IMR-90 (cell line): ENCODE data around the gene SNX1. TPM values are rescaled to one million over a fixed set of nuclear protein-coding genes. Genes with fewer than 3 reads are reported as not detected.

ENCODE experiments used
- ATAC-seq: fragments of 200-7000 bp; cut with Tn5 transposase; 2 replicates; pipeline ENCODE4 v1.9.1; 2020; ENCODE audit warnings: low read depth, mild to moderate bottlenecking, moderate library complexity
- BruUV-seq: library from RNA; stranded (reverse); fragments of 400-500 nt; replicated peaks from 2 replicates; lab custom pipeline; 2021; lab: Mats Ljungman, UMichigan
- CTCF ChIA-PET: fragments of 300-600 bp; formaldehyde crosslinking; extraction: SDS; loops from one replicate; lab custom pipeline; 2021; ENCODE audit warnings: antibody characterized with exemption; lab: Yijun Ruan, JAX
- POLR2A ChIA-PET: fragments of 300-600 bp; sonication (Branson Sonifier 250); formaldehyde crosslinking; loops from one replicate; lab custom pipeline; 2022; ENCODE audit warnings: antibody characterized with exemption; ENCODE audit not compliant: unreplicated experiment; lab: Charles Lee
- DNase-seq: peaks from one replicate; pipeline ENCODE4 v3.0.0; 2013
- H2AFZ ChIP-seq: replicated peaks from 2 replicates; pipeline ENCODE3; 2013; ENCODE audit warnings: low read length, mild to moderate bottlenecking; ENCODE audit not compliant: poor library complexity
- H2AK5ac ChIP-seq: 2 replicates; pipeline ENCODE4 v1.6.1; 2013; ENCODE audit warnings: low read depth, low read length, inconsistent platforms
- H2AK9ac ChIP-seq: replicated peaks from 2 replicates; pipeline ENCODE3; 2013; ENCODE audit warnings: mild to moderate bottlenecking, low read depth, low read length, moderate library complexity; ENCODE audit not compliant: poor library complexity
- H2BK120ac ChIP-seq: 2 replicates; pipeline ENCODE4 v1.6.1; 2013; ENCODE audit warnings: low read depth, low read length, inconsistent platforms
- H2BK15ac ChIP-seq: 3 replicates; pipeline ENCODE4 v1.6.1; 2013; ENCODE audit warnings: low read depth, low read length, inconsistent platforms
- H2BK20ac ChIP-seq: 2 replicates; pipeline ENCODE4 v1.6.1; 2013; ENCODE audit warnings: low read depth, mild to moderate bottlenecking, inconsistent platforms, low read length, moderate library complexity
- H2BK5ac ChIP-seq: 2 replicates; pipeline ENCODE4 v1.6.1; 2013; ENCODE audit warnings: mild to moderate bottlenecking, low read depth, low read length, inconsistent platforms; ENCODE audit not compliant: poor library complexity, severe bottlenecking
- H3K14ac ChIP-seq: replicated peaks from 2 replicates; pipeline ENCODE4 v1.6.1; 2013; ENCODE audit warnings: low read depth, low read length, inconsistent platforms
- H3K18ac ChIP-seq: 2 replicates; pipeline ENCODE4 v1.6.1; 2013; ENCODE audit warnings: low read depth, low read length, control low read depth
- H3K23ac ChIP-seq: 2 replicates; pipeline ENCODE4 v1.6.1; 2013; ENCODE audit warnings: low read depth, low read length, inconsistent platforms
- H3K27ac ChIP-seq: 2 replicates; pipeline ENCODE4 v1.5.1; 2013; ENCODE audit warnings: mild to moderate bottlenecking, control low read depth, low read length; ENCODE audit not compliant: insufficient read depth
- H3K27me3 ChIP-seq: 2 replicates; pipeline ENCODE4 v1.6.1; 2013; ENCODE audit warnings: low read length; ENCODE audit not compliant: control insufficient read depth, insufficient read depth
- H3K36me3 ChIP-seq: 2 replicates; pipeline ENCODE4 v1.6.1; 2013; ENCODE audit warnings: low read length, mixed read lengths; ENCODE audit not compliant: control insufficient read depth, insufficient read depth
- H3K4ac ChIP-seq: 2 replicates; pipeline ENCODE4 v1.6.1; 2013; ENCODE audit warnings: low read depth, low read length, inconsistent platforms
- H3K4me1 ChIP-seq: 2 replicates; pipeline ENCODE4 v1.6.1; 2013; ENCODE audit warnings: low read length, mixed read lengths; ENCODE audit not compliant: control insufficient read depth, insufficient read depth
- H3K4me2 ChIP-seq: 2 replicates; pipeline ENCODE4 v1.6.1; 2013; ENCODE audit warnings: low read depth, mild to moderate bottlenecking, control low read depth, low read length, moderate library complexity
- H3K4me3 ChIP-seq: 2 replicates; pipeline ENCODE4 v1.5.1; 2013; ENCODE audit warnings: low read depth, mild to moderate bottlenecking, control low read depth, low read length, moderate library complexity; ENCODE audit not compliant: insufficient read depth
- H3K56ac ChIP-seq: 2 replicates; pipeline ENCODE4 v1.6.1; 2013; ENCODE audit warnings: low read length, inconsistent platforms; ENCODE audit not compliant: insufficient read depth; ENCODE audit errors: extremely low read depth
- H3K79me1 ChIP-seq, 2 experiments: 2 replicates each; pipeline ENCODE4 v1.6.1; 2013; ENCODE audit warnings: low read length in 2 of 2, inconsistent platforms in 1 of 2, low read depth in 1 of 2
- H3K9ac ChIP-seq: 2 replicates; pipeline ENCODE4 v1.6.1; 2013; ENCODE audit warnings: low read depth, low read length, control low read depth
- H3K9me1 ChIP-seq: 2 replicates; pipeline ENCODE4 v1.6.1; 2013; ENCODE audit warnings: low read length, inconsistent platforms; ENCODE audit not compliant: insufficient read depth
- H3K9me3 ChIP-seq: 2 replicates; pipeline ENCODE4 v1.6.1; 2013; ENCODE audit warnings: low read length; ENCODE audit not compliant: control insufficient read depth, insufficient read depth
- H4K20me1 ChIP-seq: 2 replicates; pipeline ENCODE4 v1.6.1; 2013; ENCODE audit warnings: low read length, inconsistent platforms; ENCODE audit not compliant: insufficient read depth
- H4K5ac ChIP-seq: 2 replicates; pipeline ENCODE4 v1.6.1; 2013; ENCODE audit warnings: mild to moderate bottlenecking, low read depth, low read length, control low read depth
- H4K8ac ChIP-seq, 2 experiments: 2 replicates each; pipeline ENCODE4 v1.6.1; 2013; ENCODE audit warnings: low read depth in 2 of 2, low read length in 2 of 2, control low read depth in 1 of 2, inconsistent platforms in 1 of 2
- H4K91ac ChIP-seq: 2 replicates; pipeline ENCODE4 v1.6.1; 2013; ENCODE audit warnings: low read depth, low read length, inconsistent platforms; ENCODE audit not compliant: insufficient read depth
- MAFK ChIP-seq: IDR thresholded peaks from 2 replicates; pipeline ENCODE4 v1.6.1; 2012; ENCODE audit warnings: low read depth, low read length, improper control_type of control experiment
- MAZ ChIP-seq: IDR thresholded peaks from 2 replicates; pipeline ENCODE4 v1.6.1; 2012; ENCODE audit warnings: low read depth, mild to moderate bottlenecking, low read length, improper control_type of control experiment, moderate library complexity, borderline replicate concordance
- RCOR1 ChIP-seq: IDR thresholded peaks from 2 replicates; pipeline ENCODE4 v1.6.1; 2012; ENCODE audit warnings: mild to moderate bottlenecking, low read length, improper control_type of control experiment; ENCODE audit not compliant: insufficient replicate concordance
- WGBS, 2 experiments: methylation state at CpG; one replicate each; pipeline versions ENCODE4 v1.1.5 to v1.1.7; 2013; ENCODE audit warnings: missing lambda C conversion rate in 2 of 2; ENCODE audit not compliant: insufficient read length in 1 of 2; ENCODE audit errors: extremely low coverage in 2 of 2; 5-methylcytosine and 5-hydroxymethylcytosine counted together
- dilution Hi-C: fragments of 300-500 bp; cut with HindIII; formaldehyde crosslinking; loops from one replicate; pipeline ENCODE4 v1.14.3; 2018; ENCODE audit warnings: low sequenced_read_pairs; ENCODE audit not compliant: unreplicated experiment
- in situ Hi-C: fragments of 300-500 bp; cut with MboI; formaldehyde crosslinking; loops from 3 replicates; pipeline ENCODE4 v1.14.3; 2019; ENCODE audit warnings: low sequenced_read_pairs, inconsistent platforms, mixed read lengths
- intact Hi-C: fragments of 100-400 bp; cut with micrococcal nuclease; formaldehyde crosslinking; loops from 2 replicates; pipeline ENCODE4 v1.10.0; 2022
- polyA plus RNA-seq, 3 experiments: library from polyadenylated mRNA; depleted of rRNA; stranded (reverse); fragments of >200 nt; gene quantifications; 2 replicates each; pipeline ENCODE4 v1.2.3, GENCODE V29; 2012; ENCODE audit warnings: low replicate concordance in 1 of 3
- total RNA-seq: library from RNA; depleted of rRNA; stranded (reverse); fragments of >200 nt; gene quantifications from 2 replicates; pipeline ENCODE4 v1.2.3, GENCODE V29; 2012
- TF ChIP-seq, protein P1 (sequence below): fragments of 150-350 bp; IDR thresholded peaks from 2 replicates; pipeline ENCODE4 v1.6.1; 2016; ENCODE audit warnings: low read depth, mild to moderate bottlenecking, low read length, moderate library complexity, borderline replicate concordance
- TF ChIP-seq, protein P2 (sequence below): conservative IDR thresholded peaks from 2 replicates; pipeline ENCODE4 v1.5.1; 2012; ENCODE audit warnings: mild to moderate bottlenecking, low read depth, low read length, improper control_type of control experiment

SNX1 gene
- total and polyA plus RNA-seq, 2 of the 4 experiments (the other 2 are of a cell fraction), result 35.3 to 72.3 TPM

DNA sequence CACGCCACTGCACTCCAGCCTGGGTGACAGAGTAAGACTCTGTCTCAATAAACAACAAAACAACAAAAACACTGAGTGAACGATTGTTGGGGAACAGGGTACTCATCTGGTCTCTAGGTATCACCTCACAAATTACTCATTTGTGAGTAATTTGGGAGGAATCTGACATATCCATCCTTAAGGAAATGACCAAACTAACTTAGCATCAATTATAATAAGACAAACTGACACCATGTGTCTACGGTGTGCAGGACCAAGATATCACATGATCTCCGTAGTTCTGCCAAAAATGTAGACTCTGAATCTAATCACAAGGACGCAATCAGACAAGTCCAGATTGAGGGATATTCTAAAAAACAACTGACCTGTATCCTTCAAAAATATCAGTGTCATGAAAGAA, 37.5 kb upstream of the SNX1 start:
- no peaks in the 10 kb centered on the region for H3K79me1 ChIP-seq
- no peak overlapping the region for H3K27ac ChIP-seq
- H2BK15ac ChIP-seq, result no peak overlapping the region
- no peaks in the 10 kb centered on the region for H3K4me1 ChIP-seq
- no peak overlapping the region for H2BK5ac ChIP-seq
- no peak overlapping the region for H2AK5ac ChIP-seq
- H3K56ac ChIP-seq, result no peak overlapping the region
- H3K18ac ChIP-seq, result no peak overlapping the region
- ATAC-seq (no peak), DNase-seq (no peak)
- no peak overlapping the region for H3K14ac ChIP-seq
- no peak overlapping the region for H3K4me2 ChIP-seq
- POLR2A ChIA-PET, result no interaction called here
- H4K20me1 ChIP-seq, result no peaks in the 10 kb centered on the region
- no peaks in the 10 kb centered on the region for H3K36me3 ChIP-seq
- H2AFZ ChIP-seq, result no peak overlapping the region
- WGBS, 2 experiments, result 65% methylated on average over 2 of the region's 5 CpGs; no CpG with 5 or more reads in 1 of the 2 experiments
- in situ Hi-C loops, result loop anchor here (25.0 kb wide), 2 partner anchors 421 to 771 kb away; partner anchors contain the start of gene APH1B
- TF ChIP-seq MAZ (no peak), RCOR1 (no peak), MAFK (no peak)
- TF ChIP-seq, protein P1, sequence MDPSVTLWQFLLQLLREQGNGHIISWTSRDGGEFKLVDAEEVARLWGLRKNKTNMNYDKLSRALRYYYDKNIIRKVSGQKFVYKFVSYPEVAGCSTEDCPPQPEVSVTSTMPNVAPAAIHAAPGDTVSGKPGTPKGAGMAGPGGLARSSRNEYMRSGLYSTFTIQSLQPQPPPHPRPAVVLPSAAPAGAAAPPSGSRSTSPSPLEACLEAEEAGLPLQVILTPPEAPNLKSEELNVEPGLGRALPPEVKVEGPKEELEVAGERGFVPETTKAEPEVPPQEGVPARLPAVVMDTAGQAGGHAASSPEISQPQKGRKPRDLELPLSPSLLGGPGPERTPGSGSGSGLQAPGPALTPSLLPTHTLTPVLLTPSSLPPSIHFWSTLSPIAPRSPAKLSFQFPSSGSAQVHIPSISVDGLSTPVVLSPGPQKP, result no peak
- TF ChIP-seq, protein P2, sequence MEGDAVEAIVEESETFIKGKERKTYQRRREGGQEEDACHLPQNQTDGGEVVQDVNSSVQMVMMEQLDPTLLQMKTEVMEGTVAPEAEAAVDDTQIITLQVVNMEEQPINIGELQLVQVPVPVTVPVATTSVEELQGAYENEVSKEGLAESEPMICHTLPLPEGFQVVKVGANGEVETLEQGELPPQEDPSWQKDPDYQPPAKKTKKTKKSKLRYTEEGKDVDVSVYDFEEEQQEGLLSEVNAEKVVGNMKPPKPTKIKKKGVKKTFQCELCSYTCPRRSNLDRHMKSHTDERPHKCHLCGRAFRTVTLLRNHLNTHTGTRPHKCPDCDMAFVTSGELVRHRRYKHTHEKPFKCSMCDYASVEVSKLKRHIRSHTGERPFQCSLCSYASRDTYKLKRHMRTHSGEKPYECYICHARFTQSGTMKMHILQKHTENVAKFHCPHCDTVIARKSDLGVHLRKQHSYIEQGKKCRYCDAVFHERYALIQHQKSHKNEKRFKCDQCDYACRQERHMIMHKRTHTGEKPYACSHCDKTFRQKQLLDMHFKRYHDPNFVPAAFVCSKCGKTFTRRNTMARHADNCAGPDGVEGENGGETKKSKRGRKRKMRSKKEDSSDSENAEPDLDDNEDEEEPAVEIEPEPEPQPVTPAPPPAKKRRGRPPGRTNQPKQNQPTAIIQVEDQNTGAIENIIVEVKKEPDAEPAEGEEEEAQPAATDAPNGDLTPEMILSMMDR, result no peak
- H4K5ac ChIP-seq, result no peak overlapping the region
- CTCF ChIA-PET, result no interaction called here
- intact Hi-C loops, result no loop called here
- no peak overlapping the region for H3K23ac ChIP-seq
- H3K27me3 ChIP-seq, result peaks cover 4% of the 10 kb centered on the region; the same call in 1 of the 2 replicates
- H2BK120ac ChIP-seq, result no peak overlapping the region
- no peak overlapping the region for H3K9ac ChIP-seq
- no peak overlapping the region for H4K91ac ChIP-seq
- dilution Hi-C loops, result no loop called here
- no peak overlapping the region for H2AK9ac ChIP-seq
- no peak overlapping the region for H3K4me3 ChIP-seq
- H3K9me1 ChIP-seq, result no peaks in the 10 kb centered on the region
- no TSS peak for BruUV-seq
- H4K8ac ChIP-seq, result no peak overlapping the region
- no peak overlapping the region for H3K4ac ChIP-seq
- H3K9me3 ChIP-seq, result no peaks in the 10 kb centered on the region
- H2BK20ac ChIP-seq, result no peak overlapping the region
